HCT116 (cell line): ENCODE measurements around the gene SAXO2. TPM values are rescaled to one million over a fixed set of nuclear protein-coding genes. Genes with fewer than 3 reads are reported as not detected.
"Not testable (repeated sequence)": the region's sequence is repeated elsewhere in the genome, so short reads cannot be mapped to it uniquely, and the experiment has no call there.

Experiments
- ATAC-seq: fragments of 200-7000 bp; cut with Tn5 transposase; 2 replicates; pipeline ENCODE4 v1.9.1; 2020; ENCODE audit warnings: mild to moderate bottlenecking, moderate library complexity
- BruUV-seq: library from RNA; stranded (reverse); fragments of 400-500 nt; replicated peaks from 2 replicates; lab custom pipeline; 2021; lab: Mats Ljungman, UMichigan
- CTCF ChIA-PET: fragments of 300-600 bp; sonication (Branson Sonifier 250); formaldehyde crosslinking; loops from one replicate; lab custom pipeline; 2021; ENCODE audit warnings: antibody characterized with exemption; lab: Charles Lee
- POLR2A ChIA-PET: fragments of 300-600, 350-600 bp; sonication (Branson Sonifier 250); formaldehyde crosslinking; loops from one replicate; lab custom pipeline; 2021; ENCODE audit warnings: antibody characterized with exemption; lab: Charles Lee
- RAD21 ChIA-PET, 2 experiments: fragments of 300-600 bp; sonication (Branson Sonifier 250); formaldehyde crosslinking; loops; one replicate each; lab custom pipeline; 2023; ENCODE audit warnings: low total read pairs in 2 of 2; ENCODE audit not compliant: uncharacterized antibody in 2 of 2, unreplicated experiment in 2 of 2, low non-redundant PET in 1 of 2; lab: Charles Lee
- DNase-seq: peaks from one replicate; pipeline ENCODE4 v3.0.0-alpha.2; 2010; ENCODE audit warnings: low read depth, low spot score
- H2AFZ ChIP-seq: fragments of 200-600 bp; shearing (Covaris generic), sonication (generic); 2 replicates; pipeline ENCODE4 v1.6.1; 2017; ENCODE audit warnings: low read depth, mixed run types, mixed read lengths, antibody characterized with exemption, low read length; ENCODE audit not compliant: poor library complexity, severe bottlenecking
- H3K27ac ChIP-seq: 2 replicates; pipeline ENCODE4 v1.5.1; 2012; ENCODE audit warnings: low read depth, low read length
- H3K27me3 ChIP-seq: fragments of 200-600 bp; sonication (generic); 2 replicates; pipeline ENCODE4 v1.6.1; 2016; ENCODE audit warnings: mixed run types, low read length, mixed read lengths; ENCODE audit not compliant: insufficient read depth
- H3K36me3 ChIP-seq, 2 experiments: fragments of 200-500 bp in 1 of 2; fragments of 200-600 bp in 1 of 2; sonication (Bioruptor generic) in 1 of 2; sonication (generic) in 1 of 2; 2 replicates each; pipeline versions ENCODE4 v1.5.1 to v1.6.1; 2014 to 2016; ENCODE audit warnings: low read length in 2 of 2, inconsistent platforms in 1 of 2, mixed read lengths in 1 of 2, mixed run types in 1 of 2; ENCODE audit not compliant: insufficient read depth in 2 of 2, control insufficient read depth in 1 of 2
- H3K4me1 ChIP-seq, 2 experiments: fragments of 200-600 bp in 1 of 2; sonication (generic) in 1 of 2; 2 replicates each; pipeline versions ENCODE4 v1.5.1 to v1.6.1; 2012 to 2017; ENCODE audit warnings: low read length in 2 of 2, inconsistent platforms in 1 of 2, mild to moderate bottlenecking in 1 of 2, mixed read lengths in 1 of 2, mixed run types in 1 of 2, moderate library complexity in 1 of 2; ENCODE audit not compliant: insufficient read depth in 2 of 2, control insufficient read depth in 1 of 2
- H3K4me2 ChIP-seq: fragments of 200-600 bp; sonication (generic); 2 replicates; pipeline ENCODE4 v1.6.1; 2017; ENCODE audit warnings: mixed run types, low read length, mixed read lengths
- H3K4me3 ChIP-seq, 2 experiments: fragments of 200-600 bp in 1 of 2; sonication (generic) in 1 of 2; replicated peaks in 1 of 2; 2 replicates each; pipeline ENCODE4 v1.5.1; 2011 to 2016; ENCODE audit warnings: low read length in 2 of 2, control low read depth in 1 of 2, low read depth in 1 of 2, mild to moderate bottlenecking in 1 of 2, mixed read lengths in 1 of 2, mixed run types in 1 of 2
- H3K79me2 ChIP-seq: fragments of 200-600 bp; sonication (generic); 2 replicates; pipeline ENCODE4 v1.6.1; 2017; ENCODE audit warnings: mild to moderate bottlenecking, mixed run types, low read length, moderate library complexity, mixed read lengths; ENCODE audit not compliant: insufficient read depth
- H3K9ac ChIP-seq: fragments of 200-600 bp; sonication (generic); 2 replicates; pipeline ENCODE4 v1.6.1; 2016; ENCODE audit warnings: low read length, mixed read lengths
- H3K9me2 ChIP-seq: fragments of 200-600 bp; sonication (generic), shearing (Covaris generic); 2 replicates; pipeline ENCODE4 v1.6.1; 2017; ENCODE audit warnings: mixed run types, mild to moderate bottlenecking, moderate library complexity; ENCODE audit not compliant: insufficient read depth
- H3K9me3 ChIP-seq, 2 experiments: fragments of 200-500 bp in 1 of 2; fragments of 200-600 bp in 1 of 2; sonication (Bioruptor generic) in 1 of 2; sonication (generic) in 1 of 2; 2 replicates each; pipeline ENCODE4 v1.6.1; 2014 to 2017; ENCODE audit warnings: low read length in 2 of 2, mixed read lengths in 2 of 2, inconsistent platforms in 1 of 2, low read depth in 1 of 2, mild to moderate bottlenecking in 1 of 2, mixed run types in 1 of 2, moderate library complexity in 1 of 2; ENCODE audit not compliant: control insufficient read depth in 1 of 2, insufficient read depth in 1 of 2
- H4K20me1 ChIP-seq: fragments of 200-600 bp; sonication (generic), shearing (Covaris generic); 2 replicates; pipeline ENCODE4 v1.6.1; 2017; ENCODE audit warnings: mixed run types, mild to moderate bottlenecking, moderate library complexity; ENCODE audit not compliant: insufficient read depth
- CEBPB ChIP-seq: IDR thresholded peaks from 2 replicates; pipeline ENCODE4 v1.6.1; 2012; ENCODE audit warnings: low read depth
- EZH2 ChIP-seq: fragments of 200-600 bp; sonication (generic); IDR thresholded peaks from 2 replicates; pipeline ENCODE4 v1.6.1; 2017; ENCODE audit warnings: antibody characterized with exemption, mixed run types
- EZH2phosphoT487 ChIP-seq: fragments of 200-600 bp; IDR thresholded peaks from 2 replicates; pipeline ENCODE4 v1.6.1; 2018; ENCODE audit warnings: antibody characterized with exemption, borderline replicate concordance
- FOSL1 ChIP-seq: IDR thresholded peaks from 2 replicates; pipeline ENCODE4 v1.6.1; 2012; ENCODE audit warnings: low read depth
- JUND ChIP-seq: IDR thresholded peaks from 2 replicates; pipeline ENCODE4 v1.6.1; 2012
- POLR2A ChIP-seq: IDR thresholded peaks from 2 replicates; pipeline ENCODE4 v1.7.0; 2011; ENCODE audit warnings: borderline replicate concordance; ENCODE audit not compliant: insufficient read depth, insufficient read length; ENCODE audit errors: extremely low read depth
- POLR2AphosphoS5 ChIP-seq: IDR thresholded peaks from 2 replicates; pipeline ENCODE4 v1.6.1; 2011; ENCODE audit warnings: mild to moderate bottlenecking, low read depth, low read length, moderate library complexity
- RAD21 ChIP-seq: IDR thresholded peaks from 2 replicates; pipeline ENCODE4 v1.6.1; 2012; ENCODE audit warnings: low read depth, mild to moderate bottlenecking
- SP1 ChIP-seq: IDR thresholded peaks from 2 replicates; pipeline ENCODE4 v1.6.1; 2012; ENCODE audit warnings: low read depth
- SRF ChIP-seq: IDR thresholded peaks from 2 replicates; pipeline ENCODE4 v1.6.1; 2012; ENCODE audit warnings: low read depth
- TCF7L2 ChIP-seq: IDR thresholded peaks from 2 replicates; pipeline ENCODE4 v1.7.0; 2011; ENCODE audit warnings: borderline replicate concordance, inconsistent platforms; ENCODE audit not compliant: insufficient read depth, insufficient read length; ENCODE audit errors: extremely low read depth
- ZBTB33 ChIP-seq: IDR thresholded peaks from 2 replicates; pipeline ENCODE4 v1.6.1; 2011; ENCODE audit warnings: mild to moderate bottlenecking, low read length, moderate library complexity; ENCODE audit not compliant: insufficient replicate concordance; ENCODE audit errors: extremely low read depth
- ZFX ChIP-seq: fragments of 450-650 bp; IDR thresholded peaks from 2 replicates; pipeline ENCODE4 v1.6.1; 2017
- intact Hi-C: fragments of 100-400 bp; cut with micrococcal nuclease; formaldehyde crosslinking; loops from 2 replicates; pipeline ENCODE4 v1.10.0; 2022
- total RNA-seq: library from RNA; stranded (reverse); gene quantifications from one replicate; pipeline ENCODE4 v1.2.1, GENCODE V29; 2021; ENCODE audit not compliant: unreplicated experiment

Gene SAXO2
- total RNA-seq, 1 experiment from 2014 or later = 5.7 TPM

GRCh38 chr15:82313951-82314768, 51.5 kb downstream of the SAXO2 start:
- H3K79me2 ChIP-seq, H2AFZ ChIP-seq, H3K27me3 ChIP-seq, RAD21 ChIA-PET, H3K4me3 ChIP-seq, H3K9me2 ChIP-seq, H3K4me2 ChIP-seq, ATAC-seq, POLR2A ChIA-PET, H4K20me1 ChIP-seq, BruUV-seq, H3K27ac ChIP-seq, H3K9ac ChIP-seq, H3K4me1 ChIP-seq, DNase-seq, CTCF ChIA-PET, intact Hi-C loops, H3K36me3 ChIP-seq, H3K9me3 ChIP-seq: not testable (repeated sequence)

- POLR2A ChIA-PET = no interaction called here
- ATAC-seq (no peak), DNase-seq (no peak)
- RAD21 ChIA-PET = no interaction called here
- Histone ChIP-seq H3K36me3 (no peaks in the 10 kb centered on the region), H3K79me2 (no peaks in the 10 kb centered on the region), H3K9me2 (no peaks in the 10 kb centered on the region), H3K27me3 (no peaks in the 10 kb centered on the region), H3K4me3 (no peak overlapping the region), H4K20me1 (no peaks in the 10 kb centered on the region), H3K4me1 (no peaks in the 10 kb centered on the region), H3K4me2 (no peak overlapping the region), H3K9ac (no peak overlapping the region), H3K27ac (no peak overlapping the region), H2AFZ (no peak overlapping the region), H3K9me3 (no peaks in the 10 kb centered on the region)
- intact Hi-C loops = no loop called here
- BruUV-seq = no TSS peak
- TF ChIP-seq JUND = no peak
- no peak for TF ChIP-seq EZH2phosphoT487
- no peak for TF ChIP-seq SRF
- TF ChIP-seq TCF7L2 = no peak
- no peak for TF ChIP-seq EZH2
- TF ChIP-seq CEBPB = no peak
- no peak for TF ChIP-seq POLR2AphosphoS5
- no peak for TF ChIP-seq POLR2A
- TF ChIP-seq RAD21 = no peak
- TF ChIP-seq ZBTB33 = no peak
- no peak for TF ChIP-seq ZFX
- TF ChIP-seq SP1 = no peak
- TF ChIP-seq FOSL1 = no peak
- CTCF ChIA-PET = no interaction called here
Measured at GRCh38 chr15:82314769-82315518, 52.3 kb downstream of the SAXO2 start.
